WTC11 (cell line): ENCODE data around the gene RGS7. TPM values are rescaled to one million over a fixed set of nuclear protein-coding genes. Genes with fewer than 3 reads are reported as not detected.
"Not testable (repeated sequence)": the region's sequence is repeated elsewhere in the genome, so short reads cannot be mapped to it uniquely, and the experiment has no call there.

ENCODE experiments used
- ATAC-seq: fragments of 200-7000 bp; cut with Tn5 transposase; 2 replicates; pipeline ENCODE4 v1.10.0; 2021; ENCODE audit warnings: mild to moderate bottlenecking, moderate library complexity
- CTCF ChIA-PET: fragments of 300-600 bp; sonication (Branson Sonifier 250); formaldehyde crosslinking; loops from one replicate; lab custom pipeline; 2021; ENCODE audit warnings: antibody characterized with exemption; lab: Charles Lee
- POLR2A ChIA-PET: fragments of 350-600 bp; sonication (Branson Sonifier 250); formaldehyde crosslinking; loops from one replicate; lab custom pipeline; 2021; ENCODE audit warnings: antibody characterized with exemption; lab: Charles Lee
- DNase-seq: peaks from one replicate; pipeline ENCODE4 v3.0.0; 2021; ENCODE audit warnings: low spot score
- H3K27ac Mint-ChIP-seq: 2 replicates; pipeline ENCODE4 v1.8.0; 2021; ENCODE audit warnings: mixed read lengths
- H3K27me3 Mint-ChIP-seq: 2 replicates; pipeline ENCODE4 v1.8.0; 2021; ENCODE audit warnings: low read depth, mild to moderate bottlenecking, moderate library complexity, mixed read lengths
- H3K36me3 Mint-ChIP-seq: 2 replicates; pipeline ENCODE4 v1.8.0; 2021; ENCODE audit warnings: mixed read lengths
- H3K4me1 Mint-ChIP-seq: 2 replicates; pipeline ENCODE4 v1.8.0; 2022; ENCODE audit warnings: mixed read lengths
- H3K4me3 Mint-ChIP-seq: 2 replicates; pipeline ENCODE4 v1.8.0; 2021; ENCODE audit warnings: mild to moderate bottlenecking, moderate library complexity, mixed read lengths
- H3K9me3 Mint-ChIP-seq: 2 replicates; pipeline ENCODE4 v1.8.0; 2021; ENCODE audit warnings: mixed read lengths
- CREB1 ChIP-seq: sonication (generic); formaldehyde crosslinking; IDR thresholded peaks from 2 replicates; pipeline ENCODE4 v1.8.0; 2023; ENCODE audit warnings: mild to moderate bottlenecking, missing genetic modification reagents
- ETV6 ChIP-seq: sonication (generic); formaldehyde crosslinking; IDR thresholded peaks from 2 replicates; pipeline ENCODE4 v1.8.1; 2022; ENCODE audit warnings: mild to moderate bottlenecking, missing genetic modification reagents
- MXD4 ChIP-seq: fragments of 250-450 bp; sonication (Bioruptor Pico); IDR thresholded peaks from 2 replicates; pipeline ENCODE4 v1.8.0; 2021; ENCODE audit warnings: mild to moderate bottlenecking, moderate library complexity, borderline replicate concordance
- total RNA-seq: library from RNA; stranded (reverse); gene quantifications from 3 replicates; pipeline ENCODE4 v1.2.3, GENCODE V29; 2021
- TF ChIP-seq, protein P1 (sequence below): sonication (generic); formaldehyde crosslinking; IDR thresholded peaks from 2 replicates; pipeline ENCODE4 v1.8.1; 2023; ENCODE audit warnings: mild to moderate bottlenecking, missing genetic modification reagents, moderate library complexity
- TF ChIP-seq, protein P2 (sequence below): fragments of 250-450 bp; sonication (Bioruptor Pico); IDR thresholded peaks from 2 replicates; pipeline ENCODE4 v2.1.2; 2022; ENCODE audit warnings: mild to moderate bottlenecking, moderate library complexity
- TF ChIP-seq, protein P3 (sequence below): sonication (generic); formaldehyde crosslinking; IDR thresholded peaks from 2 replicates; pipeline ENCODE4 v1.8.1; 2022; ENCODE audit warnings: low read depth, mild to moderate bottlenecking, moderate library complexity, missing genetic modification reagents, borderline replicate concordance
- TF ChIP-seq, protein P4 (sequence below): fragments of 250-450 bp; sonication (Bioruptor Pico); IDR thresholded peaks from 2 replicates; pipeline ENCODE4 v1.9.0; 2021; ENCODE audit warnings: mild to moderate bottlenecking, borderline replicate concordance
- TF ChIP-seq, protein P5 (sequence below): sonication (generic); formaldehyde crosslinking; IDR thresholded peaks from 2 replicates; pipeline ENCODE4 v1.8.1; 2023; ENCODE audit warnings: mild to moderate bottlenecking, missing genetic modification reagents, moderate library complexity
- TF ChIP-seq, protein P6 (sequence below): sonication (generic); formaldehyde crosslinking; IDR thresholded peaks from 2 replicates; pipeline ENCODE4 v1.8.1; 2022; ENCODE audit warnings: missing genetic modification reagents, borderline replicate concordance

Gene RGS7
- total RNA-seq, 1 experiment from 2014 or later = 1.2 TPM

DNA sequence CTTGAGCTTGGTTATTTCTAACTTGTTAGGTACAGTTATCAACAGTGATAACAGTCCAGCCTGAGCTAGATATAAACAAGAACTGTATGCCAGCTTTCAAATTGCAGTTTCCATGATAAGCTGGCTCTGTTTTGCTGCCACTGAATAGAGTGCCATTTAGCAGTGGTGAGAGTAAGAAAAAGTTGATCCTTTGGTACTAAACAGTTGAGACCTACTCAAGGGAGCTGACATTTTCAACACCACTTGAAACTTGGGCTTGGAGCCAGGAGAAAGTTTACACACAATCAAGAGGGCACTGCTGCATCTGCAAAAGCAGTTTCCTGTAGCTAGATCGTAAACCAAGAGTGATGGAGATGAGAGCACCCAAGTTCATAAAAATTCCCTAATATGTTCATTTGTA, 131.3 kb downstream of the RGS7 start:
- H3K27me3 Mint-ChIP-seq = no peaks in the 10 kb centered on the region
- DNase-seq = no peak
- CTCF ChIA-PET = no interaction called here
- H3K27ac Mint-ChIP-seq = no peak overlapping the region
- peaks cover 18% of the 10 kb centered on the region for H3K4me1 Mint-ChIP-seq
- TF ChIP-seq, protein P1, sequence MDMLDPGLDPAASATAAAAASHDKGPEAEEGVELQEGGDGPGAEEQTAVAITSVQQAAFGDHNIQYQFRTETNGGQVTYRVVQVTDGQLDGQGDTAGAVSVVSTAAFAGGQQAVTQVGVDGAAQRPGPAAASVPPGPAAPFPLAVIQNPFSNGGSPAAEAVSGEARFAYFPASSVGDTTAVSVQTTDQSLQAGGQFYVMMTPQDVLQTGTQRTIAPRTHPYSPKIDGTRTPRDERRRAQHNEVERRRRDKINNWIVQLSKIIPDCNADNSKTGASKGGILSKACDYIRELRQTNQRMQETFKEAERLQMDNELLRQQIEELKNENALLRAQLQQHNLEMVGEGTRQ (CRISPR knock-in tag) = no peak
- TF ChIP-seq, protein P2, sequence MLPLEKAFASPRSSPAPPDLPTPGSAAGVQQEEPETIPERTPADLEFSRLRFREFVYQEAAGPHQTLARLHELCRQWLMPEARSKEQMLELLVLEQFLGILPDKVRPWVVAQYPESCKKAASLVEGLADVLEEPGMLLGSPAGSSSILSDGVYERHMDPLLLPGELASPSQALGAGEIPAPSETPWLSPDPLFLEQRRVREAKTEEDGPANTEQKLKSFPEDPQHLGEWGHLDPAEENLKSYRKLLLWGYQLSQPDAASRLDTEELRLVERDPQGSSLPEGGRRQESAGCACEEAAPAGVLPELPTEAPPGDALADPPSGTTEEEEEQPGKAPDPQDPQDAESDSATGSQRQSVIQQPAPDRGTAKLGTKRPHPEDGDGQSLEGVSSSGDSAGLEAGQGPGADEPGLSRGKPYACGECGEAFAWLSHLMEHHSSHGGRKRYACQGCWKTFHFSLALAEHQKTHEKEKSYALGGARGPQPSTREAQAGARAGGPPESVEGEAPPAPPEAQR (CRISPR knock-in tag) = no peak
- no peak for TF ChIP-seq CREB1 (CRISPR knock-in tag)
- TF ChIP-seq ETV6 (CRISPR knock-in tag) = no peak
- TF ChIP-seq, protein P3, sequence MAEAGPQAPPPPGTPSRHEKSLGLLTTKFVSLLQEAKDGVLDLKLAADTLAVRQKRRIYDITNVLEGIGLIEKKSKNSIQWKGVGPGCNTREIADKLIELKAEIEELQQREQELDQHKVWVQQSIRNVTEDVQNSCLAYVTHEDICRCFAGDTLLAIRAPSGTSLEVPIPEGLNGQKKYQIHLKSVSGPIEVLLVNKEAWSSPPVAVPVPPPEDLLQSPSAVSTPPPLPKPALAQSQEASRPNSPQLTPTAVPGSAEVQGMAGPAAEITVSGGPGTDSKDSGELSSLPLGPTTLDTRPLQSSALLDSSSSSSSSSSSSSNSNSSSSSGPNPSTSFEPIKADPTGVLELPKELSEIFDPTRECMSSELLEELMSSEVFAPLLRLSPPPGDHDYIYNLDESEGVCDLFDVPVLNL (CRISPR knock-in tag) = no peak
- TF ChIP-seq, protein P4, sequence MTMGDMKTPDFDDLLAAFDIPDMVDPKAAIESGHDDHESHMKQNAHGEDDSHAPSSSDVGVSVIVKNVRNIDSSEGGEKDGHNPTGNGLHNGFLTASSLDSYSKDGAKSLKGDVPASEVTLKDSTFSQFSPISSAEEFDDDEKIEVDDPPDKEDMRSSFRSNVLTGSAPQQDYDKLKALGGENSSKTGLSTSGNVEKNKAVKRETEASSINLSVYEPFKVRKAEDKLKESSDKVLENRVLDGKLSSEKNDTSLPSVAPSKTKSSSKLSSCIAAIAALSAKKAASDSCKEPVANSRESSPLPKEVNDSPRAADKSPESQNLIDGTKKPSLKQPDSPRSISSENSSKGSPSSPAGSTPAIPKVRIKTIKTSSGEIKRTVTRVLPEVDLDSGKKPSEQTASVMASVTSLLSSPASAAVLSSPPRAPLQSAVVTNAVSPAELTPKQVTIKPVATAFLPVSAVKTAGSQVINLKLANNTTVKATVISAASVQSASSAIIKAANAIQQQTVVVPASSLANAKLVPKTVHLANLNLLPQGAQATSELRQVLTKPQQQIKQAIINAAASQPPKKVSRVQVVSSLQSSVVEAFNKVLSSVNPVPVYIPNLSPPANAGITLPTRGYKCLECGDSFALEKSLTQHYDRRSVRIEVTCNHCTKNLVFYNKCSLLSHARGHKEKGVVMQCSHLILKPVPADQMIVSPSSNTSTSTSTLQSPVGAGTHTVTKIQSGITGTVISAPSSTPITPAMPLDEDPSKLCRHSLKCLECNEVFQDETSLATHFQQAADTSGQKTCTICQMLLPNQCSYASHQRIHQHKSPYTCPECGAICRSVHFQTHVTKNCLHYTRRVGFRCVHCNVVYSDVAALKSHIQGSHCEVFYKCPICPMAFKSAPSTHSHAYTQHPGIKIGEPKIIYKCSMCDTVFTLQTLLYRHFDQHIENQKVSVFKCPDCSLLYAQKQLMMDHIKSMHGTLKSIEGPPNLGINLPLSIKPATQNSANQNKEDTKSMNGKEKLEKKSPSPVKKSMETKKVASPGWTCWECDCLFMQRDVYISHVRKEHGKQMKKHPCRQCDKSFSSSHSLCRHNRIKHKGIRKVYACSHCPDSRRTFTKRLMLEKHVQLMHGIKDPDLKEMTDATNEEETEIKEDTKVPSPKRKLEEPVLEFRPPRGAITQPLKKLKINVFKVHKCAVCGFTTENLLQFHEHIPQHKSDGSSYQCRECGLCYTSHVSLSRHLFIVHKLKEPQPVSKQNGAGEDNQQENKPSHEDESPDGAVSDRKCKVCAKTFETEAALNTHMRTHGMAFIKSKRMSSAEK = no peak
- TF ChIP-seq, all 79 proteins: peak for 0
- ATAC-seq = no peak
- Mint-ChIP-seq H3K36me3 (peaks cover 10% of the 10 kb centered on the region; the same call in 1 of the 2 replicates), H3K4me3 (no peak overlapping the region), H3K9me3 (peaks cover 19% of the 10 kb centered on the region)
- POLR2A ChIA-PET = no interaction called here

DNA sequence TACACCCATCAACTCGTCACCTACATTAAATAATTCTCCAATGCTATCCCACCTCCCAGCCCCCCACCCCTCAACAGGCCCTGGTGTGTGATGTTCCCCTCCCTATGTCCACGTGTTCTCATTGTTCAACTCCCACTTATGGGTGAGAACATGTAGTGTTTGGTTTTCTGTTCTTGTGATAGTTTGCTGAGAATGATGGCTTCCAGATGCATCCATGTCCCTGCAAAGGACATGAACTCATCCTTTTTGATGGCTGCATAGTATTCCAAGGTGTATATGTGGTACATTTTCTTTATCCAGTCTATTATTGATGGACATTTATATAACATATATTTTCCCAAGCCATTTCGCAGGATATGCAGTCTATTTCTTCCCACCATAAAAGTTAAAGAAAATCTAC, 132.8 kb downstream of the RGS7 start:
- H3K4me3 Mint-ChIP-seq, ATAC-seq, H3K27ac Mint-ChIP-seq, H3K27me3 Mint-ChIP-seq, POLR2A ChIA-PET, CTCF ChIA-PET, DNase-seq: not testable (repeated sequence)
- Mint-ChIP-seq H3K36me3 (peaks cover 10% of the 10 kb centered on the region; the same call in 1 of the 2 replicates), H3K9me3 (peaks cover 21% of the 10 kb centered on the region), H3K4me1 (peaks cover 32% of the 10 kb centered on the region)

DNA sequence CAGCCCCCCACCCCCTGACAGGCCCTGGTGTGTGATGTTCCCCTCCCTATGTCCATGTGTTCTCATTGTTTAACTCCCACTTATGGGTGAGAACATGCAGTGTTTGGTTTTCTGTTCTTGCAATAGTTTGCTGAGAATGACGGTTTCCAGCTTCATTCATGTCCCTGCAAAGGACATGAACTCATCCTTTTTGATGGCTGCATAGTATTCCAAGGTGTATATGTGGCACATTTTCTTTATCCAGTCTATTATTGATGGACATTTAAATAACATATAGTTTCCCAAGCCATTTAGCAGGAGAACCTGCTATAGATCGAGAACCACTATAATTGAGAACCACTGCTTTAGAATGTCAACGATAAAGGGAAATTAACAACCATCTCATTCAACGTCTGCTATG, 134.2 kb downstream of the RGS7 start:
- H3K4me3 Mint-ChIP-seq, H3K27me3 Mint-ChIP-seq, DNase-seq, CTCF ChIA-PET, POLR2A ChIA-PET, ATAC-seq, H3K27ac Mint-ChIP-seq: not testable (repeated sequence)
- peaks cover 26% of the 10 kb centered on the region for H3K9me3 Mint-ChIP-seq
- H3K36me3 Mint-ChIP-seq = peaks cover 10% of the 10 kb centered on the region; the same call in 1 of the 2 replicates
- H3K4me1 Mint-ChIP-seq = peaks cover 36% of the 10 kb centered on the region

DNA sequence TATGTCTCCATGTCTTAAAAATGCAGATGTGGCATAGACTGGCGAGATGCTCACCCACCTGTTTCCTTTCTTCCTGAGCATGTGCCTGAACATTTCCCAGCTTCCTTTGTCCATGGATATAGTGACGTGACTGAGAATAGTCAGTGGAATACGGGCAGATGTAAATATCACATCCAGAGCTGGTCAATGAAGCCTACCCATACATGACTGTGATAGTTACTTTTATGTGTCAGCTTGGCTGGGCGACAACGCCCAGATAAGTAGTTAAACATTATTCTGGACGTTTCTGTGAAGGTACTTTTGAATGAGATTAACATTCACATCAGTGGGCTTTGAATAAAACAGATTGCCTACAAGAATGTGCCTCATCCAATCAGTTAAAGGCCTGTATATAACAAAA, 135.7 kb downstream of the RGS7 start:
- ChIA-PET CTCF (no interaction called here), POLR2A (no interaction called here)
- no peak for TF ChIP-seq MXD4 (CRISPR knock-in tag)
- TF ChIP-seq, protein P5, sequence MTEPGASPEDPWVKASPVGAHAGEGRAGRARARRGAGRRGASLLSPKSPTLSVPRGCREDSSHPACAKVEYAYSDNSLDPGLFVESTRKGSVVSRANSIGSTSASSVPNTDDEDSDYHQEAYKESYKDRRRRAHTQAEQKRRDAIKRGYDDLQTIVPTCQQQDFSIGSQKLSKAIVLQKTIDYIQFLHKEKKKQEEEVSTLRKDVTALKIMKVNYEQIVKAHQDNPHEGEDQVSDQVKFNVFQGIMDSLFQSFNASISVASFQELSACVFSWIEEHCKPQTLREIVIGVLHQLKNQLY (CRISPR knock-in tag) = no peak
- TF ChIP-seq, protein P6, sequence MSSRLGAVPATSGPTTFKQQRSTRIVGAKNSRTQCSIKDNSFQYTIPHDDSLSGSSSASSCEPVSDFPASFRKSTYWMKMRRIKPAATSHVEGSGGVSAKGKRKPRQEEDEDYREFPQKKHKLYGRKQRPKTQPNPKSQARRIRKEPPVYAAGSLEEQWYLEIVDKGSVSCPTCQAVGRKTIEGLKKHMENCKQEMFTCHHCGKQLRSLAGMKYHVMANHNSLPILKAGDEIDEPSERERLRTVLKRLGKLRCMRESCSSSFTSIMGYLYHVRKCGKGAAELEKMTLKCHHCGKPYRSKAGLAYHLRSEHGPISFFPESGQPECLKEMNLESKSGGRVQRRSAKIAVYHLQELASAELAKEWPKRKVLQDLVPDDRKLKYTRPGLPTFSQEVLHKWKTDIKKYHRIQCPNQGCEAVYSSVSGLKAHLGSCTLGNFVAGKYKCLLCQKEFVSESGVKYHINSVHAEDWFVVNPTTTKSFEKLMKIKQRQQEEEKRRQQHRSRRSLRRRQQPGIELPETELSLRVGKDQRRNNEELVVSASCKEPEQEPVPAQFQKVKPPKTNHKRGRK (CRISPR knock-in tag) = 0 out of 2 replicates have a peak, but pooled peaks have one; percentile 16
- Mint-ChIP-seq H3K9me3 (peaks cover 36% of the 10 kb centered on the region), H3K4me3 (no peak overlapping the region), H3K4me1 (peaks cover 27% of the 10 kb centered on the region), H3K36me3 (peaks cover 10% of the 10 kb centered on the region; the same call in 1 of the 2 replicates), H3K27ac (no peak overlapping the region), H3K27me3 (no peaks in the 10 kb centered on the region)
- ATAC-seq = no peak
- DNase-seq = no peak
